ENCODE data around the gene SEPTIN1.

GRCh38 chr16:30414159-30414558 is 31.8 kb upstream of the SEPTIN1 start:
- TF ChIP-seq SUZ12 (IDR thresholded peaks at IDR 0.05; ENCODE audit: extremely low read depth, insufficient read depth, insufficient read length): no peak
- TF ChIP-seq ZNF274 (IDR thresholded peaks at IDR 0.05; ENCODE audit: low read depth, low read length): no peak

Data from NT2/D1 (cell line).